ENCODE results near the gene FRMD5.

The FRMD5 gene

DNA sequence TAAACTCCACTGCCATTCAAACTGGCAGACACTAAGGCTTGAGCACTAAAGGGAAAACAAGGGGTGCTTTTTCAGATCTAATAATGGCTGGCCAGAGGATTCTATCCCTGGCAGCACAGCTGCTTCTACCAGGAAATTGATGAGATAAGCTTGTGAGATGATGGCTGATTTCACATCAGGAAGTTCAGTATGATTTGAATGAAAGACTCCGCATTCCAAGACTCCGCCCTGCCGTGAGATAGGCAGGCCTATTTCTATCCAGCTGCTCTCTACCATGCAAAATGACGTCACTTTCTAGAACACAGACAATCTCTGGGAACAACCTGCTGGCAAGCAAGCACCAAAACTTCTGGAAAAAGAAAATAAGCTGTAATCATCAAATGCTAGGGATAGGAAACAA lies 196.5 kb downstream of the FRMD5 start:
- TF ChIP-seq FOXP2 (optimal IDR thresholded peaks at IDR 0.05; ENCODE audit: borderline replicate concordance, extremely low read depth, extremely low read length, insufficient read depth), result no peak
- TF ChIP-seq, protein P1, sequence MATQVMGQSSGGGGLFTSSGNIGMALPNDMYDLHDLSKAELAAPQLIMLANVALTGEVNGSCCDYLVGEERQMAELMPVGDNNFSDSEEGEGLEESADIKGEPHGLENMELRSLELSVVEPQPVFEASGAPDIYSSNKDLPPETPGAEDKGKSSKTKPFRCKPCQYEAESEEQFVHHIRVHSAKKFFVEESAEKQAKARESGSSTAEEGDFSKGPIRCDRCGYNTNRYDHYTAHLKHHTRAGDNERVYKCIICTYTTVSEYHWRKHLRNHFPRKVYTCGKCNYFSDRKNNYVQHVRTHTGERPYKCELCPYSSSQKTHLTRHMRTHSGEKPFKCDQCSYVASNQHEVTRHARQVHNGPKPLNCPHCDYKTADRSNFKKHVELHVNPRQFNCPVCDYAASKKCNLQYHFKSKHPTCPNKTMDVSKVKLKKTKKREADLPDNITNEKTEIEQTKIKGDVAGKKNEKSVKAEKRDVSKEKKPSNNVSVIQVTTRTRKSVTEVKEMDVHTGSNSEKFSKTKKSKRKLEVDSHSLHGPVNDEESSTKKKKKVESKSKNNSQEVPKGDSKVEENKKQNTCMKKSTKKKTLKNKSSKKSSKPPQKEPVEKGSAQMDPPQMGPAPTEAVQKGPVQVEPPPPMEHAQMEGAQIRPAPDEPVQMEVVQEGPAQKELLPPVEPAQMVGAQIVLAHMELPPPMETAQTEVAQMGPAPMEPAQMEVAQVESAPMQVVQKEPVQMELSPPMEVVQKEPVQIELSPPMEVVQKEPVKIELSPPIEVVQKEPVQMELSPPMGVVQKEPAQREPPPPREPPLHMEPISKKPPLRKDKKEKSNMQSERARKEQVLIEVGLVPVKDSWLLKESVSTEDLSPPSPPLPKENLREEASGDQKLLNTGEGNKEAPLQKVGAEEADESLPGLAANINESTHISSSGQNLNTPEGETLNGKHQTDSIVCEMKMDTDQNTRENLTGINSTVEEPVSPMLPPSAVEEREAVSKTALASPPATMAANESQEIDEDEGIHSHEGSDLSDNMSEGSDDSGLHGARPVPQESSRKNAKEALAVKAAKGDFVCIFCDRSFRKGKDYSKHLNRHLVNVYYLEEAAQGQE (IDR thresholded peaks at IDR 0.05; ENCODE audit: insufficient read depth in 1 of 2, low read depth in 2 of 2, low read length in 2 of 2), result no peak
- TF ChIP-seq POLR2AphosphoS5 (IDR thresholded peaks at IDR 0.05; ENCODE audit: low read depth, low read length), result no peak

DNA sequence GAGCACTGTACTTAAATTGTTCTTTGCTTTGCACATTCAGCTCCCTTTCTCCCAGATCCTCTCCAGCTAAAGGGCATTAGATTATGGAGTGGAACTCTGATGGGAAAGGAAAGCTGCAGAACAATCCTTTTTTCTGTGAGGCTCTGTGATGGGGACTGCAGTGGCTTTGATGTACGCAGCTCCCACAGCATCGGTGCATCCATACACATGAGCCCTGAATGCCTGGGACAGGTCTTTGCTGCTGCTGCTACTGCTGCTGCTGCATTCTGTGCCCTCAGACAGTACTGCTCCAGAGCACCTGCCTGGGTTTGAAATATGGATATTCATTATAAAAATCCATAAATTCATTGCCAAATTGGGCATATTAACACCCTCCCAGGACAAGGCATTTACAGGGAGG lies 203.9 kb downstream of the FRMD5 start:
- TF ChIP-seq, protein P1 (IDR thresholded peaks at IDR 0.05; ENCODE audit: insufficient read depth in 1 of 2, low read depth in 2 of 2, low read length in 2 of 2), result no peak
- TF ChIP-seq FOXP2 (optimal IDR thresholded peaks at IDR 0.05; ENCODE audit: borderline replicate concordance, extremely low read depth, extremely low read length, insufficient read depth) (no peak), SIN3A (IDR thresholded peaks at IDR 0.05; ENCODE audit: borderline replicate concordance, insufficient read depth, low read length) (no peak), POLR2AphosphoS5 (IDR thresholded peaks at IDR 0.05; ENCODE audit: low read depth, low read length) (no peak), TAF1 (IDR thresholded peaks at IDR 0.05; ENCODE audit: borderline replicate concordance, insufficient read depth, low read length) (no peak)

DNA sequence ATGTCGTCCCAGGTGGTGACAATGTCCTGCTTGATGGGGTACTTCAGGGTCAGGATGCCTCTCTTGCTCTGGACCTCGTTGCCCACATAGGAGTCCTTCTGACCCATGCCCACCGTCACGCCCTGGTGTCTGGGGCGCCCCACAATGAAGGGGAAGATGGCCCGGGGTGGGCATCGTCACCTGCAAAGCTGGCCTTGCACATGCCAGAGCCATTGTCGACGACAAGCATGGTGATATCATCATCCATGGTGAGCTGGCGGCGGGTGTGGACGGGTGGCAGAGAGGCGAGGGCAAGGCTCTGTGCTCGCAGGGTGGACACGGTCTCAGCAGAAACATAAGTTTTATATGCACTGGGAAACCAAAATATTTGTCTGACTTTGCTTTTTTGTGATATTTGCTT lies 205.1 kb downstream of the FRMD5 start:
- no peak for TF ChIP-seq POLR2AphosphoS5 (IDR thresholded peaks at IDR 0.05; ENCODE audit: low read depth, low read length)
- no peak for TF ChIP-seq SIN3A (IDR thresholded peaks at IDR 0.05; ENCODE audit: borderline replicate concordance, insufficient read depth, low read length)
- TF ChIP-seq TAF1 (IDR thresholded peaks at IDR 0.05; ENCODE audit: borderline replicate concordance, insufficient read depth, low read length), result no peak
- TF ChIP-seq, protein P1 (IDR thresholded peaks at IDR 0.05; ENCODE audit: insufficient read depth in 1 of 2, low read depth in 2 of 2, low read length in 2 of 2), result no peak
- no peak for TF ChIP-seq FOXP2 (optimal IDR thresholded peaks at IDR 0.05; ENCODE audit: borderline replicate concordance, extremely low read depth, extremely low read length, insufficient read depth)

DNA sequence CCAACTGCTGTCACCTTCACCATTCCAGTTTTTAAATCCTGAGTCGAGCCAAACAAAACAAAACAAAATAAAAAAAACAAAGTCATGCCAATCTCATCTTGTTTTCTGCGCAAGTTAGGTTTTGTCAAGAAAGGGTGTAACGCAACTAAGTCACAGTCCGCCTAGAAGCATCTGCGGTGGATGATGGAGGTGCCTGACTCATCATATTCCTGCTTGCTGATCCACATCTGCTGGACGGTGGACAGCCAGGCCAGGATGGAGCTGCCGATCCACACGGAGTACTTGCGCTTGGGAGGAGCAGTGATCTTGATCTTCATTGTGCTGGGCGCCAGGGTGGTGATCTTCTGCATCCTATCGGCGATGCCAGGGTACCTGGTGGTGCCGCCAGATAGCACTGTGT lies 206.2 kb downstream of the FRMD5 start:
- no peak for TF ChIP-seq SIN3A (IDR thresholded peaks at IDR 0.05; ENCODE audit: borderline replicate concordance, insufficient read depth, low read length)
- TF ChIP-seq, protein P1 (IDR thresholded peaks at IDR 0.05; ENCODE audit: insufficient read depth in 1 of 2, low read depth in 2 of 2, low read length in 2 of 2), result no peak
- no peak for TF ChIP-seq FOXP2 (optimal IDR thresholded peaks at IDR 0.05; ENCODE audit: borderline replicate concordance, extremely low read depth, extremely low read length, insufficient read depth)
- TF ChIP-seq TAF1 (IDR thresholded peaks at IDR 0.05; ENCODE audit: borderline replicate concordance, insufficient read depth, low read length), result no peak
- no peak for TF ChIP-seq POLR2AphosphoS5 (IDR thresholded peaks at IDR 0.05; ENCODE audit: low read depth, low read length)

DNA sequence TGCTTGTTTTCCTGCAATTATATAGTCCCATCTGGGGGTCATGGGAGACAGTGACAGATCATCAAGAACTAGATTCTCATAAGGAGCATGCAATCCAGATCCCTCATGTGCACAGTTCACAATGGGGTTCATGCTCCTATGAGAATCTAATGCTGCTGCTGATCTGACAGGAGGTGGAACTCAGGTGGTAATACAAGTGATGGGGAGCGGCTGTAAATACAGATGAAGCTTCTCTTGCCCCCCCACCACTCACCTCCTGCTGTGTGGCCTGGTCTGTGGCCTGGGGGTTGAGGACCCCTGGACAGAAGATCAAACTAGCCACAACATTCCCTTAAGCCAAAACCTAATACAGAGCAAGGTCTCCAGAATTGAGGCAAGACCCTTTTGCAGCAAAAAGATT lies 207.1 kb downstream of the FRMD5 start:
- TF ChIP-seq, protein P1 (IDR thresholded peaks at IDR 0.05; ENCODE audit: insufficient read depth in 1 of 2, low read depth in 2 of 2, low read length in 2 of 2), result no peak
- TF ChIP-seq FOXP2 (optimal IDR thresholded peaks at IDR 0.05; ENCODE audit: borderline replicate concordance, extremely low read depth, extremely low read length, insufficient read depth) (no peak), POLR2AphosphoS5 (IDR thresholded peaks at IDR 0.05; ENCODE audit: low read depth, low read length) (no peak), SIN3A (IDR thresholded peaks at IDR 0.05; ENCODE audit: borderline replicate concordance, insufficient read depth, low read length) (no peak), TAF1 (IDR thresholded peaks at IDR 0.05; ENCODE audit: borderline replicate concordance, insufficient read depth, low read length) (no peak)

Data from PFSK-1 (cell line).